GM12892 (cell line): Measurements from ENCODE around the gene SPNS2.

ENCODE experiments used
- POLR2A ChIP-seq: IDR thresholded peaks from 2 replicates; pipeline ENCODE4 v1.6.1; 2011; ENCODE audit warnings: low read depth, low read length, control low read depth
- POLR2AphosphoS5 ChIP-seq: IDR thresholded peaks from 2 replicates; pipeline ENCODE4 v1.6.1; 2011; ENCODE audit warnings: low read depth, low read length, control low read depth

- TF ChIP-seq POLR2A (no peak), POLR2AphosphoS5 (no peak)
Measured at GRCh38 chr17:4577386-4577993, 78.8 kb downstream of the SPNS2 start.
